HepG2 (cell line): ENCODE measurements around the gene CCDC83. TPM values are rescaled to one million over a fixed set of nuclear protein-coding genes. Genes with fewer than 3 reads are reported as not detected.

Experiments
- ATAC-seq: fragments of 200-7000 bp; cut with Tn5 transposase; 3 replicates; pipeline ENCODE4 v1.9.1; 2020; ENCODE audit warnings: mild to moderate bottlenecking, moderate library complexity
- BruUV-seq: library from RNA; stranded (reverse); fragments of 400-500 nt; replicated peaks from 2 replicates; lab custom pipeline; 2021; lab: Mats Ljungman, UMichigan
- CTCF ChIA-PET: fragments of 300-600 bp; formaldehyde crosslinking; extraction: SDS; loops from one replicate; lab custom pipeline; 2021; ENCODE audit warnings: low total read pairs, inconsistent platforms, low intra/inter-chr PET ratio; lab: Yijun Ruan, JAX
- POLR2A ChIA-PET: fragments of 350-600 bp; sonication (Branson Sonifier 250); formaldehyde crosslinking; loops from one replicate; lab custom pipeline; 2020; ENCODE audit warnings: antibody characterized with exemption, inconsistent platforms; lab: Yijun Ruan, JAX
- DNase-seq: peaks from one replicate; pipeline ENCODE4 v3.0.0-alpha.2; 2015; ENCODE audit warnings: low spot score
- FAIRE-seq: peaks from 3 replicates; lab custom pipeline; 2011; peaks lifted over from hg19 to GRCh38; lab: Jason Lieb, UNC
- H2AFZ ChIP-seq: one replicate; pipeline ENCODE4 v1.6.1; 2011; ENCODE audit warnings: low read length, inconsistent platforms
- H3K27ac ChIP-seq: fragments of 300-600 bp; 3 replicates; pipeline ENCODE4 v1.8.0; 2011; ENCODE audit warnings: mixed run types, mild to moderate bottlenecking, mixed read lengths, low read length, inconsistent platforms; ENCODE audit not compliant: insufficient read depth; ENCODE audit errors: extremely low read length
- H3K27me3 ChIP-seq, 2 experiments: fragments of 200-600 bp in 1 of 2; 2 replicates in 1 of 2; 3 replicates in 1 of 2; pipeline versions ENCODE4 v1.6.0 to v1.8.0; 2011; ENCODE audit warnings: low read length in 2 of 2, mild to moderate bottlenecking in 2 of 2, moderate library complexity in 2 of 2, inconsistent platforms in 1 of 2; ENCODE audit not compliant: insufficient read depth in 2 of 2, control insufficient read depth in 1 of 2
- H3K36me3 ChIP-seq, 2 experiments: fragments of 200-600 bp in 1 of 2; replicated peaks in 1 of 2; 2 replicates in 1 of 2; 3 replicates in 1 of 2; pipeline versions ENCODE4 v1.5.1 to v1.8.0; 2011; ENCODE audit warnings: low read length in 2 of 2, inconsistent platforms in 1 of 2; ENCODE audit not compliant: insufficient read depth in 2 of 2, control insufficient read depth in 1 of 2
- H3K4me1 ChIP-seq: 2 replicates; pipeline ENCODE4 v1.5.1; 2012; ENCODE audit warnings: low read length, inconsistent platforms; ENCODE audit not compliant: insufficient read depth
- H3K4me2 ChIP-seq: 2 replicates; pipeline ENCODE4 v1.6.0; 2011; ENCODE audit warnings: low read depth, low read length, inconsistent platforms
- H3K4me3 ChIP-seq, 3 experiments: fragments of 200-600 bp in 1 of 3; sonication (generic), shearing (Covaris generic) in 1 of 3; replicated peaks in 1 of 3; 2 replicates each; pipeline ENCODE4 v1.5.1; 2011 to 2016; ENCODE audit warnings: low read length in 3 of 3, inconsistent platforms in 2 of 3, low read depth in 2 of 3, mild to moderate bottlenecking in 2 of 3, control low read depth in 1 of 3, mixed read lengths in 1 of 3; ENCODE audit not compliant: insufficient read depth in 1 of 3
- H3K79me2 ChIP-seq: one replicate; pipeline ENCODE4 v1.6.1; 2011; ENCODE audit warnings: low read length, inconsistent platforms; ENCODE audit not compliant: insufficient read depth
- H3K9ac ChIP-seq: 2 replicates; pipeline ENCODE4 v1.6.0; 2011; ENCODE audit warnings: mild to moderate bottlenecking, low read depth, low read length, inconsistent platforms; ENCODE audit not compliant: insufficient read depth
- H3K9me3 ChIP-seq: 2 replicates; pipeline ENCODE4 v1.5.1; 2012; ENCODE audit warnings: mild to moderate bottlenecking, low read length
- H4K20me1 ChIP-seq: 2 replicates; pipeline ENCODE4 v1.6.0; 2011; ENCODE audit warnings: inconsistent platforms, mild to moderate bottlenecking, low read length, moderate library complexity; ENCODE audit not compliant: insufficient read depth
- ATF7-NPFF ChIP-seq: sonication (generic); formaldehyde crosslinking; IDR thresholded peaks from 2 replicates; pipeline ENCODE4 v1.8.1; 2023; ENCODE audit warnings: mild to moderate bottlenecking, low read depth, missing genetic modification reagents, moderate library complexity
- FOSL2 ChIP-seq: sonication (generic); formaldehyde crosslinking; IDR thresholded peaks from 2 replicates; pipeline ENCODE4 v1.4.0; 2020; ENCODE audit warnings: missing genetic modification reagents
- NFIB ChIP-seq: sonication (generic); formaldehyde crosslinking; IDR thresholded peaks from 2 replicates; pipeline ENCODE4 v1.9.0; 2021; ENCODE audit warnings: missing genetic modification reagents, mild to moderate bottlenecking, borderline replicate concordance
- PAF1 ChIP-seq: IDR thresholded peaks from 2 replicates; pipeline ENCODE4 v1.6.1; 2016; ENCODE audit warnings: missing genetic modification reagents, missing compliant biosample characterization
- PITX1 ChIP-seq: sonication (generic); formaldehyde crosslinking; IDR thresholded peaks from 2 replicates; pipeline ENCODE4 v1.5.1; 2020; ENCODE audit warnings: mild to moderate bottlenecking, missing genetic modification reagents
- POLR2AphosphoS5 ChIP-seq: IDR thresholded peaks from 2 replicates; pipeline ENCODE4 v1.6.1; 2012; ENCODE audit warnings: low read depth, low read length
- THAP11 ChIP-seq: IDR thresholded peaks from 2 replicates; pipeline ENCODE4 v1.6.1; 2016; ENCODE audit warnings: missing biosample characterization, missing genetic modification reagents
- ZFP36L2 ChIP-seq: sonication (generic); formaldehyde crosslinking; IDR thresholded peaks from 2 replicates; pipeline ENCODE4 v1.4.0; 2020; ENCODE audit warnings: missing genetic modification reagents
- ZIK1 ChIP-seq: sonication (generic); formaldehyde crosslinking; IDR thresholded peaks from 2 replicates; pipeline ENCODE4 v1.5.0; 2020; ENCODE audit warnings: mild to moderate bottlenecking, low read depth, missing genetic modification reagents, borderline replicate concordance
- ZNF549 ChIP-seq: sonication (generic); formaldehyde crosslinking; IDR thresholded peaks from 2 replicates; pipeline ENCODE4 v1.5.0; 2020; ENCODE audit warnings: missing genetic modification reagents
- ZNF780A ChIP-seq: sonication (generic); formaldehyde crosslinking; IDR thresholded peaks from 2 replicates; pipeline ENCODE4 v1.8.0; 2022; ENCODE audit warnings: mild to moderate bottlenecking, missing genetic modification reagents, moderate library complexity
- WGBS: methylation state at CpG from one replicate; pipeline ENCODE4 v1.1.6; 2017; ENCODE audit warnings: low lambda C conversion rate; 5-methylcytosine and 5-hydroxymethylcytosine counted together
- in situ Hi-C: cut with HindIII; loops from 2 replicates; pipeline ENCODE4 v1.10.0; 2017; ENCODE audit warnings: low pct_unique_long_range_greater_than_20kb; ENCODE audit not compliant: extremely low pct_ligation_motif_present
- intact Hi-C: fragments of 100-400 bp; cut with micrococcal nuclease; formaldehyde crosslinking; loops from one replicate; pipeline ENCODE4 v1.10.0; 2022; ENCODE audit not compliant: unreplicated experiment
- polyA plus RNA-seq, 8 experiments: library from polyadenylated mRNA; depleted of rRNA in 3 of 8; stranded (reverse) in 7 of 8; unstranded in 1 of 8; fragments of >200 nt; fragmentation: Illumina TruSeq in 4 of 8; extraction: Trizol in 4 of 8; gene quantifications; 2 replicates each; pipeline versions ENCODE4 v1.2.1 to v1.2.3, GENCODE V29; 2011 to 2016; ENCODE audit warnings: low read depth in 4 of 8, missing spikeins in 1 of 8, mixed read lengths in 1 of 8; ENCODE audit not compliant: insufficient read depth in 1 of 8
- total RNA-seq, 5 experiments: library from RNA; depleted of rRNA; stranded (reverse); fragments of >200 nt; fragmentation: Illumina TruSeq; extraction: Trizol; gene quantifications; 2 replicates each; pipeline ENCODE4 v1.2.3, GENCODE V29; 2016; ENCODE audit warnings: low read depth in 1 of 5
- TF ChIP-seq, protein P1 (sequence below): sonication (generic); formaldehyde crosslinking; conservative IDR thresholded peaks from 2 replicates; pipeline ENCODE4 v1.8.0; 2022; ENCODE audit warnings: mild to moderate bottlenecking, moderate library complexity, missing genetic modification reagents

Gene CCDC83
- total and polyA plus RNA-seq, 2 of the 13 experiments (the other 11 are each of a cell fraction or from before 2014, with no cell fraction given), result not detected

DNA sequence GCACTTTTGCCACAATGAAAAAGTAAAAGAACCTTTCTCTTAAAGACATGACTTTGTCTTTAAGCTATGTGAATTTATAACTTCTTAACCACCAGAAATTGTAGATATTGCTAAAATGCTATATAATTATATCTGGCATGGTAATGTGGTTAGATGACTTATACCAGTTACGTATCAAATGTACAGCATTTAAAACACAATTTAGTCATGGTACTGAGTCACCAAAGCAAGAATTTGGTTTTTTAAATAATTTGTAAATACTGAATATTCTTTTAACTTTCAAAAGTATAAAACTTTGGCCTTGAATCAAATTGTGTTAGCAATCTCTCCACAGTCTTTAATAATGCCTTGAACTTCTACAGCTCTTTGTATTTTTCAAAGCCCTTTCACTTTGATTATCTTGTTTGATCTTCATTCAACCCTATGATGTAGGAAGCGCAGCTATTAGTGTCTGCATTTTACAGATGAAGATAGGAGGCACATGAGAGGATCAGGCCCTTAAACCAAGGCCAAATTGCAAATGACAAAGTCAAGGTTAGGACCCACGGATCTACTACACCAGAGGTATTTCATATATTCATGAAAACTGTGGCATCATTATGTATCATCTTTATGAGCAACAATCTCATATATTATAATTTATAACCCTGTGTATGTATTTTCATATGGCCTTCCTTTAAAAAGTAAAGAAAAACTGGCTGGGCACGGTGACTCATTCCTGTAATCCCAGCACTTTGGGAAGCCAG is 39.8 kb upstream of the CCDC83 start:
- H3K9me3 ChIP-seq, result no peaks in the 10 kb centered on the region
- POLR2A ChIA-PET, result no interaction called here
- 28% methylated on average over 4 of the region's 4 CpGs for WGBS
- ATAC-seq (no peak), FAIRE-seq (no peak), DNase-seq (no peak)
- H3K36me3 ChIP-seq, result no peaks in the 10 kb centered on the region
- H3K79me2 ChIP-seq, result no peaks in the 10 kb centered on the region
- no peak overlapping the region for H2AFZ ChIP-seq
- peaks cover 0 to 11% of the 10 kb centered on the region in 2 experiments; a peak in 2 of 5 replicates for H3K27me3 ChIP-seq
- peaks cover 5% of the 10 kb centered on the region for H3K4me1 ChIP-seq
- intact Hi-C loops, result no loop called here
- no peak overlapping the region for H3K4me2 ChIP-seq
- TF ChIP-seq NFIB (CRISPR knock-in tag) (no peak), ZNF780A (no peak), FOSL2 (CRISPR knock-in tag) (no peak), ZFP36L2 (CRISPR knock-in tag) (no peak), ZNF549 (CRISPR knock-in tag) (no peak), ATF7-NPFF (CRISPR knock-in tag) (no peak), ZIK1 (CRISPR knock-in tag) (no peak)
- BruUV-seq, result no TSS peak
- no peak overlapping the region for H3K4me3 ChIP-seq
- H3K9ac ChIP-seq, result no peak overlapping the region
- in situ Hi-C loops, result no loop called here
- H3K27ac ChIP-seq, result no peak overlapping the region
- no peaks in the 10 kb centered on the region for H4K20me1 ChIP-seq
- CTCF ChIA-PET, result no interaction called here

DNA sequence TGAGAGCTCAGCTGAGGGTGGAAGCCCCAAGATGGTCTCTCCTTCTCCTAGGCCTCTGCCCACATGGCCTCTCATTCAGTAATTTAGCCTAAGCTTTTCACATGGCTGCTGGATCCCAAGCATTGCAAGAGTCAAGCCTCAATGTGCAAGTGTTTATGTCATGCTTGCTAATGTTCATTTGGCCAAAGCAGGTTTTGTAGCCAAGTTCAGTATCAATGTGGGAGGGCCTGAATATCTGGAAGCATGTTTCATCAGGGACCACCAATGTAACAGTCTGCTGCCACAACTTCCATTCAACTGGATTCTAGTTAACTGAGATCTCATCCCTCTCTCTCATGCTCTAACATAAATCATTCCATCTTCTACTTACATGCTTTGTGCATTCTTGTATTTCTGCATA is 35.7 kb upstream of the CCDC83 start:
- no peak overlapping the region for H3K9ac ChIP-seq
- no peaks in the 10 kb centered on the region for H3K4me1 ChIP-seq
- in situ Hi-C loops, result no loop called here
- FAIRE-seq (no peak), ATAC-seq (no peak), DNase-seq (no peak)
- H3K36me3 ChIP-seq, result no peaks in the 10 kb centered on the region
- H3K9me3 ChIP-seq, result no peaks in the 10 kb centered on the region
- TF ChIP-seq, protein P1, sequence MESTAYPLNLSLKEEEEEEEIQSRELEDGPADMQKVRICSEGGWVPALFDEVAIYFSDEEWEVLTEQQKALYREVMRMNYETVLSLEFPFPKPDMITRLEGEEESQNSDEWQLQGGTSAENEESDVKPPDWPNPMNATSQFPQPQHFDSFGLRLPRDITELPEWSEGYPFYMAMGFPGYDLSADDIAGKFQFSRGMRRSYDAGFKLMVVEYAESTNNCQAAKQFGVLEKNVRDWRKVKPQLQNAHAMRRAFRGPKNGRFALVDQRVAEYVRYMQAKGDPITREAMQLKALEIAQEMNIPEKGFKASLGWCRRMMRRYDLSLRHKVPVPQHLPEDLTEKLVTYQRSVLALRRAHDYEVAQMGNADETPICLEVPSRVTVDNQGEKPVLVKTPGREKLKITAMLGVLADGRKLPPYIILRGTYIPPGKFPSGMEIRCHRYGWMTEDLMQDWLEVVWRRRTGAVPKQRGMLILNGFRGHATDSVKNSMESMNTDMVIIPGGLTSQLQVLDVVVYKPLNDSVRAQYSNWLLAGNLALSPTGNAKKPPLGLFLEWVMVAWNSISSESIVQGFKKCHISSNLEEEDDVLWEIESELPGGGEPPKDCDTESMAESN (CRISPR knock-in tag), result no peak
- TF ChIP-seq PITX1 (CRISPR knock-in tag) (no peak), POLR2AphosphoS5 (no peak), FOSL2 (CRISPR knock-in tag) (no peak), PAF1 (CRISPR knock-in tag) (no peak), THAP11 (CRISPR knock-in tag) (no peak)
- no peaks in the 10 kb centered on the region for H3K79me2 ChIP-seq
- CTCF ChIA-PET, result no interaction called here
- H3K4me2 ChIP-seq, result no peak overlapping the region
- no peak overlapping the region for H3K27ac ChIP-seq
- intact Hi-C loops, result no loop called here
- H2AFZ ChIP-seq, result no peak overlapping the region
- POLR2A ChIA-PET, result no interaction called here
- H3K4me3 ChIP-seq, result no peak overlapping the region
- no peaks in the 10 kb centered on the region for H4K20me1 ChIP-seq
- no TSS peak for BruUV-seq
- H3K27me3 ChIP-seq, result 0 out of 5 replicates have a peak, but pooled peaks cover 0 to 4% of the 10 kb centered on the region in 2 experiments
